K562 (cell line): Measurements from ENCODE around the gene LEMD1. TPM values are rescaled to one million over a fixed set of nuclear protein-coding genes. Genes with fewer than 3 reads are reported as not detected.

Experiments used
- CBX5 ChIP-seq: IDR thresholded peaks from 2 replicates; pipeline ENCODE4 v1.6.1; 2014; ENCODE audit warnings: low read depth, borderline replicate concordance
- CREB3L1 ChIP-seq: fragments of 450-650 bp; IDR thresholded peaks from 2 replicates; pipeline ENCODE4 v1.6.1; 2014; ENCODE audit warnings: low read depth, mild to moderate bottlenecking, moderate library complexity, borderline replicate concordance
- CTBP1 ChIP-seq: fragments of 450-650 bp; IDR thresholded peaks from 2 replicates; pipeline ENCODE4 v1.6.1; 2016; ENCODE audit warnings: borderline replicate concordance
- HOMEZ ChIP-seq: fragments of 250-450 bp; sonication (Bioruptor Pico); IDR thresholded peaks from 2 replicates; pipeline ENCODE4 v1.4.0; 2020; ENCODE audit warnings: mild to moderate bottlenecking, moderate library complexity
- KAT2B ChIP-seq: IDR thresholded peaks from one replicate; pipeline ENCODE4 v1.6.1; 2012; ENCODE audit warnings: low read depth, mild to moderate bottlenecking, control low read depth, inconsistent platforms, low read length, moderate library complexity
- NEUROD1 ChIP-seq: fragments of 150-350 bp; IDR thresholded peaks from 2 replicates; pipeline ENCODE4 v1.6.1; 2014; ENCODE audit warnings: borderline replicate concordance, low read length, low read depth; ENCODE audit not compliant: partially characterized antibody
- RBM34 ChIP-seq: fragments of 200-400 bp; formaldehyde crosslinking; IDR thresholded peaks from 2 replicates; pipeline ENCODE4 v1.6.1; 2018; ENCODE audit warnings: low read length, borderline replicate concordance; ENCODE audit not compliant: insufficient read depth
- SMC3 ChIP-seq: conservative IDR thresholded peaks from 2 replicates; pipeline ENCODE4 v1.6.1; 2011; ENCODE audit warnings: low read depth, low read length, improper control_type of control experiment; ENCODE audit not compliant: insufficient read depth
- SREBF1 ChIP-seq: fragments of 150-350 bp; IDR thresholded peaks from 2 replicates; pipeline ENCODE4 v1.6.1; 2014; ENCODE audit warnings: antibody characterized with exemption, low read depth, low read length, borderline replicate concordance
- ZFX ChIP-seq: sonication (generic); formaldehyde crosslinking; IDR thresholded peaks from 2 replicates; pipeline ENCODE4 v1.8.0; 2022; ENCODE audit warnings: mild to moderate bottlenecking, missing genetic modification reagents, moderate library complexity
- ZNF589 ChIP-seq: fragments of 200-800 bp; sonication (Bioruptor generic); IDR thresholded peaks from 2 replicates; pipeline ENCODE4 v1.6.1; 2016; ENCODE audit warnings: low read depth, missing genetic modification characterization, missing compliant biosample characterization
- polyA plus RNA-seq, 8 experiments: library from polyadenylated mRNA; depleted of rRNA in 4 of 8; stranded (reverse) in 5 of 8; unstranded in 3 of 8; fragments of >200 nt; fragmentation: Nextera tagmentation in 2 of 8; fragmentation: Illumina TruSeq in 1 of 8; extraction: Ambion mirVana in 2 of 8; extraction: Trizol in 1 of 8; gene quantifications; 2 replicates each; pipeline versions ENCODE4 v1.2.1 to v1.2.3, GENCODE V29; 2011 to 2014; ENCODE audit warnings: inconsistent platforms in 1 of 8, missing spikeins in 1 of 8
- total RNA-seq, 7 experiments: library from RNA; depleted of rRNA in 6 of 7; stranded (reverse); fragments of >200 nt in 6 of 7; fragmentation: Illumina TruSeq in 2 of 7; extraction: Trizol in 2 of 7; gene quantifications; 2 replicates each; pipeline versions ENCODE4 v1.2.1 to v1.2.3, GENCODE V29; 2011 to 2021; ENCODE audit warnings: low replicate concordance in 1 of 7
- TF ChIP-seq, protein P1 (sequence below), 2 experiments: fragments of 200-800 bp in 1 of 2; sonication (Bioruptor generic) in 1 of 2; sonication (generic) in 1 of 2; formaldehyde crosslinking in 1 of 2; IDR thresholded peaks in 1 of 2; conservative IDR thresholded peaks in 1 of 2; 2 replicates each; pipeline versions ENCODE4 v1.5.0 to v1.6.1; 2016 to 2020; ENCODE audit warnings: missing compliant biosample characterization in 1 of 2, missing genetic modification characterization in 1 of 2, missing genetic modification reagents in 1 of 2

LEMD1 gene
- total and polyA plus RNA-seq, 9 of the 15 experiments (the other 6 are each of a cell fraction or from before 2014, with no cell fraction given), result 0.11 to 2.4 (median 0.57) TPM; not detected in 1

- no peak for TF ChIP-seq HOMEZ (CRISPR knock-in tag)
- TF ChIP-seq ZFX (CRISPR knock-in tag), result peak; percentile 54; the same call in 1 of the 2 replicates
- TF ChIP-seq RBM34, result no peak
- TF ChIP-seq, protein P1, sequence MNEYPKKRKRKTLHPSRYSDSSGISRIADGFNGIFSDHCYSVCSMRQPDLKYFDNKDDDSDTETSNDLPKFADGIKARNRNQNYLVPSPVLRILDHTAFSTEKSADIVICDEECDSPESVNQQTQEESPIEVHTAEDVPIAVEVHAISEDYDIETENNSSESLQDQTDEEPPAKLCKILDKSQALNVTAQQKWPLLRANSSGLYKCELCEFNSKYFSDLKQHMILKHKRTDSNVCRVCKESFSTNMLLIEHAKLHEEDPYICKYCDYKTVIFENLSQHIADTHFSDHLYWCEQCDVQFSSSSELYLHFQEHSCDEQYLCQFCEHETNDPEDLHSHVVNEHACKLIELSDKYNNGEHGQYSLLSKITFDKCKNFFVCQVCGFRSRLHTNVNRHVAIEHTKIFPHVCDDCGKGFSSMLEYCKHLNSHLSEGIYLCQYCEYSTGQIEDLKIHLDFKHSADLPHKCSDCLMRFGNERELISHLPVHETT (CRISPR knock-in tag; conservative IDR thresholded peaks at IDR 0.05 in 1 of 2, IDR thresholded peaks at IDR 0.05 in 1 of 2), result no peak
- TF ChIP-seq NEUROD1, result no peak
- no peak for TF ChIP-seq SREBF1
- peak; percentile 76; the same call in 1 of the 2 replicates for TF ChIP-seq CTBP1
- no peak for TF ChIP-seq CREB3L1
- no peak for TF ChIP-seq CBX5
- TF ChIP-seq SMC3, result no peak
- TF ChIP-seq KAT2B, result no peak
- TF ChIP-seq ZNF589, result no peak
Measured at GRCh38 chr1:205344066-205344928, 77.6 kb downstream of the LEMD1 start (continued).
